ENCODE measurements around the gene TMEM191C. TPM values are rescaled to one million over a fixed set of nuclear protein-coding genes. Genes with fewer than 3 reads are reported as not detected.
"Not testable (repeated sequence)": the region's sequence is repeated elsewhere in the genome, so short reads cannot be mapped to it uniquely, and the experiment has no call there.

TMEM191C gene
- total RNA-seq = 1.3 and 2.6 TPM in 2 replicates

DNA sequence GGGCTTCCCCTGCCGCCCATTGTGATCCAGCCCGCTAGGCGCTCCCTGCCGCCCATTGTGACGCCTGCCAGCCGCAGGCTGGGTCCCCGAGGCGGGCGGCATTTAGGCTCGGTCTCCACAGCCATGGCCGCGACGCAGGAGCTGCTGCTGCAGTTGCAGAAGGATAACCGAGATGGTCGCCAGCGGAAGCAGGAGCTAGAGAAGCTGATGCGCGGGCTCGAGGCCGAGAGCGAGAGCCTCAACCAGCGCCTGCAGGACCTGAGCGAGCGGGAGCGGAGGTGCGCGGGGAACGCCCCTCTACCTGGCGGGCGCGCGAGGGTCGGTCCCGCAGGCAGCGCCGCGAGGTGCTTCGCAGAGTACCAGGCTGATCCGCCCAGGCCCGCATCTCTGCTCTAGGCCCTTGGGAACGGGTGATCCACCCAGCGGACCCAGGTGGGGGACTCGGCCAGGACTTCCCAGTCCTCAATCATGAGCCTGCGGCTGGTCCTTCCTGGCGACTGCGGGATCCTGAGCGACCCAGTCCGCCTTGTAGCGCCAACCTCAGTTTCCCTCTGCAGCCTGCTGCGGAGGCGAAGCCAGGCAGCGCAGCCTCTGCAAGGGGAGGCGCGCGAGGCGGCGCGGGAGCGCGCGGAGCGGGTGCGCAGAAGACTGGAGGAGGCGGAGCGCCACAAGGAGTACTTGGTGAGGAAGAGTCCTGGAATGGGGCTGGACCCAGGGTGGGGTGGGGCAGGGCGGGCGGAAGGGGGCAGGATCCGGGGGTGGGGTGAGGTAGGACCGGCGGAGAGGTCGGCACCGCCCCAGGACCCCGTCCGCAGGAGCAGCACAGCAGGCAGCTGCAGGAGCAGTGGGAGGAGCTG, at the start of gene TMEM191C:
Gene TMEM191C, plus strand, starts transcription at position 51 of the 857 bp plus-strand sequence. Its CDS starts 73 bp downstream, at position 124.
- intact Hi-C loops (cut with micrococcal nuclease) = not testable (repeated sequence)

DNA sequence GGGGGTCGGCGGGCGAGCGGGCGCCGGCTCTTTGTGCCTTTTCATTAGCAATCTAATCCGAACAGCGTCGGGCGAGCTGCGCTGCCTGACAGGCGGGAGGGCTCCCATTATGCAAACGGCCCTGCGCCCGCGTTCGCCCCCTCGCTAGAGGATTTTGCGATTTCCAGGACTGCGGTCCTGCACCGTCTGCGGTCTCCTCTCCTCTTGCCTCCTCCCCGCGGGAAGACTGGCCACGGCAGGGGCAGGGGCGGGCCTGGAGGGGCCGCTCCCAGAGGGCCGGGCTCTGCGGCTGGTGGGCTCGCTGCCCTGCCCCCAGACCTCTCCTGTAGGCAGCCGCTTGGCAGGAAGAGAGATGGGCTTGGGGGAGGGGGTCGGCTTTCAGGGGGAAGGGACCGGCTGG, 49.3 kb upstream of the TMEM191C start:
- intact Hi-C loops (cut with micrococcal nuclease) = not testable (repeated sequence)

GRCh38 chr22:21418974-21419638, 48.1 kb upstream of the TMEM191C start:
- intact Hi-C loops (cut with micrococcal nuclease) = not testable (repeated sequence)

- intact Hi-C loops (cut with micrococcal nuclease) = not testable (repeated sequence)
Observed at GRCh38 chr22:21420180-21420763, 46.9 kb upstream of the TMEM191C start.

GRCh38 chr22:21424084-21424709, 43.0 kb upstream of the TMEM191C start:
- intact Hi-C loops (cut with micrococcal nuclease) = not testable (repeated sequence)

GRCh38 chr22:21434378-21435233, 32.6 kb upstream of the TMEM191C start:
- intact Hi-C loops (cut with micrococcal nuclease) = not testable (repeated sequence)

DNA sequence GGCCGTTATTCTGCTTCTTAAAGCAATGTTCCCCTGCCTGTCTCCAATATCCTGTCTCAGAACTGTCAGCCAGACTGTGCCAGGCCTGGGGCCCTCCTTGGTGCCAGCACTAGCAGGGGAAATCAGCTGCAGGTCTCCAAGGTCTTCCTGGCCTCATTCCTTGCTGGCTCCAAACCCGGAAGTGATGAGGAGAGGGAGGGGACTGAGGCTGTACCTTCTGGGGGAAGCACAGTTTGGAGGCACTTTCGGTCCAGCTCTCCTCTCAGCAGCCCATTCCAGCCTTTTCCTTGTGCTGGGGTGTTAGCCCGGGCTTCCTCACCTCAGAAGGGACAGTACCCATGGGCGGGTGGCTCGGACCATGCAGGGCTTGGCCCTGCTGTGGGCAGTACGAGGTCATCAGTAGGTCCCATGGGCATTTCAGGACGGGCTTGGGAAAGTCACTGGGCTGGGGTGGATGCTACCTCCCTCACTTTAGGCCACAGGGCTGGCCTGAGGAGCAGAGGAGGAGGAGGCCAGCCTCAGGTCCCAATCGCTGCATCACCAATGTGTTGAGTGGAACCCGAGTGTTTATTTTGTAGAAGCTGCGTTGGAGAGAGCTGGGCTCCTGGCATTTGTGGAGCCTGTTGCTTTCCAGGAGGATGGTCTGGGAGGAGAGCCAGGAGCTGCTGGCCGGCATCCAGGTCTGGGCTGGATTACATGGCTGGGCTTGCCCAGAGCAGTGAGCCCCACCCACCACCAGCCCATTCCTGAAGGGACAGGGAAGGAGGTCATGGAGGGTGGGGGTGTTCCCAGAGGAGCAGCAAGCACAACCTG, 31.0 kb upstream of the TMEM191C start:
- intact Hi-C loops (cut with micrococcal nuclease) = not testable (repeated sequence)

- intact Hi-C loops (cut with micrococcal nuclease) = not testable (repeated sequence)
Observed at GRCh38 chr22:21438013-21438412, 29.2 kb upstream of the TMEM191C start.

GRCh38 chr22:21440018-21440636, 27.1 kb upstream of the TMEM191C start:
- intact Hi-C loops (cut with micrococcal nuclease) = not testable (repeated sequence)

- intact Hi-C loops (cut with micrococcal nuclease) = not testable (repeated sequence)
Observed at GRCh38 chr22:21440676-21441075, 26.5 kb upstream of the TMEM191C start.

- intact Hi-C loops (cut with micrococcal nuclease) = not testable (repeated sequence)
Observed at GRCh38 chr22:21441170-21441569, 26.0 kb upstream of the TMEM191C start.

DNA sequence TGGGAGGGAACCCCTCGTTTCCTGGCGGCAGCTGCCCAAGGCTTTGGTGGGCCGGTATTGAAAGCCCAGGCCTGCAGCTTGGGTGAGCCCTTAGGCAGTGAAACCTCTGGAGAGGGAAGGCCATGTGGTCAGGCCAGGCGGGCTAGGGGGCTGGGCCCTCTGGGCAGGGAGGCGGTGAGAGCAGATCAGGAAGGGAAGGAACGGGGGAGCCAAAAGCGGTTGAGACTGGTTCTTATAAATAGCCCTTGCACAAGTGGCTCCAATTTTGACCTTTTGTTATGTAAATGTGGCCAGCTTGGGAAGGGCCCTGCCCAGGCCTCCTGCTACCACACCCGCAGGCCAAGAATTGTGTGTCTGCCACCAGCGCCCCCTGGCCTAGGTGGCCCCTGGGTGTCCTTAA, 25.1 kb upstream of the TMEM191C start:
- intact Hi-C loops (cut with micrococcal nuclease) = not testable (repeated sequence)

- intact Hi-C loops (cut with micrococcal nuclease) = not testable (repeated sequence)
Observed at GRCh38 chr22:21442646-21443045, 24.5 kb upstream of the TMEM191C start.

DNA sequence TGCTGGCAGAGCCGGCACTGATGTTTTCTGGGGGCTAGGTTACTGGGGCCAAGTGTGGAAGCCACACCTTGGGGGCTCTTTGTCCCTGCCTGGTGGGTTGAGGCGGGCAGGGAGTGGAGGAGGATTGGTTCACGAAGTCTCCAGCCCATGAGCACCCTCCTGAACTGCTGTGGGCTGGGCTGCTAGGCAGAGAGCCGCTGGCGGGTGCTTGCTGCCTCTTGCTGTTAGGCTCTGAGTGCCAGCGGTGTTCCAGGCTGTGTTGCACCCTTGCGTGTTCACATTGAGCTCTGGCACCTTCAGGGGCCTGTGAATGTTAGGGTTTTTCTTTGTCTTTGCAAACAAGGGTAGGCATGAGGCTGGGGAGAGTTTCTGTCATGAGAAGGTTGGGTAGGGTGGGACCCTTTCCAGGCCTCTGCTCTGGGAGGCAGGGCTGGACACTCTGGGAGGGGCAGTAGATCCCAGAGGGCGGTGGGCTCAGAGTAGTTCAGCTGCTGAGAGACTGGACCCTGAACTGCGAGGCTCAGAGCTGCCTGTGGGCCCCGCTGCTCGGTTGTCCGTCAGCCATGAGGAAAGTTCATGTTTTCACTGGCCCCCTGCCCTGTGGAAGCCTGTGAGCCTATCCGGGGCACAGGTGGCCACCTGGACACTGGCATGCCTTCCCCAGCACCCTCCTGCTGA, 24.0 kb upstream of the TMEM191C start:
- intact Hi-C loops (cut with micrococcal nuclease) = no loop called here

GRCh38 chr22:21443735-21444421, 23.3 kb upstream of the TMEM191C start:
- intact Hi-C loops (cut with micrococcal nuclease) = no loop called here

- intact Hi-C loops (cut with micrococcal nuclease) = no loop called here
Observed at GRCh38 chr22:21444701-21445436, 22.3 kb upstream of the TMEM191C start.

DNA sequence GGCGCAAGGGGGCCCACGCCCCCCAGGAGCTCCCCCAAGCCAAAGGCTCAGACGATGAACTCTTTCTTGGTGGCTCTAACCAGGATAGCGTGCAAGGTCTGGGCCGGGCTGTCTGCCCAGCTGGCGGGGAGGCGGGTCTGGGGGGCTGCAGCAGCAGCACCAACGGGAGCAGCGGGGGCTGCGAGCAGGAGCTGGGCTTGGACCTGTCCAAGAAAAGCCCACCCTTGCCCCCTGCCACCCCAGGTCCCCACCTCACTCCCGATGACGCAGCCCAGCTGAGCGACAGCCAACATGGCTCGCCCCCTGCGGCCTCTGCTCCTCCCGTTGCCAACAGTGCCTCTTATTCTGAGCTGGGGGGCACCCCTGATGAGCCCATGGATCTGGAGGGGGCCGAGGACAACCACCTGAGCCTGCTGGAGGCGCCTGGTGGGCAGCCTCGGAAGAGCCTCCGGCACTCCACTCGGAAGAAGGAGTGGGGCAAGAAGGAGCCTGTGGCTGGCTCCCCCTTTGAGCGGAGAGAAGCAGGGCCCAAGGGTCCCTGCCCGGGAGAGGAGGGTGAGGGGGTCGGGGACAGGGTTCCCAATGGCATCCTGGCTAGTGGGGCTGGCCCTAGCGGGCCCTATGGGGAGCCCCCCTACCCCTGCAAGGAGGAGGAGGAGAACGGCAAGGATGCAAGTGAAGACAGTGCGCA, 21.6 kb upstream of the TMEM191C start:
- intact Hi-C loops (cut with micrococcal nuclease) = no loop called here

All from T-helper 2 cell treated with Interferon-gamma antibody and Interleukin-4, amounts not matched to agents 100 ng/mL and 5 ng/mL, for 36 hours (primary cell).